Keratinocyte (primary cell): ENCODE measurements around the gene TRIP4.

Experiments
- EZH2 ChIP-seq: IDR thresholded peaks from one replicate; pipeline ENCODE4 v1.6.1; 2012; ENCODE audit warnings: inconsistent platforms, mild to moderate bottlenecking, low read length, moderate library complexity
- TF ChIP-seq, protein P1 (sequence below), 3 experiments: IDR thresholded peaks in 1 of 3; conservative IDR thresholded peaks in 1 of 3; optimal IDR thresholded peaks in 1 of 3; 2 replicates in 2 of 3; 3 replicates in 1 of 3; pipeline versions ENCODE3 to v1.5.1; 2011; ENCODE audit warnings: low read length in 3 of 3, mild to moderate bottlenecking in 3 of 3, moderate library complexity in 2 of 3, control low read depth in 1 of 3, inconsistent platforms in 1 of 3; ENCODE audit not compliant: insufficient read depth in 2 of 3; ENCODE audit errors: extremely low read depth in 1 of 3

DNA sequence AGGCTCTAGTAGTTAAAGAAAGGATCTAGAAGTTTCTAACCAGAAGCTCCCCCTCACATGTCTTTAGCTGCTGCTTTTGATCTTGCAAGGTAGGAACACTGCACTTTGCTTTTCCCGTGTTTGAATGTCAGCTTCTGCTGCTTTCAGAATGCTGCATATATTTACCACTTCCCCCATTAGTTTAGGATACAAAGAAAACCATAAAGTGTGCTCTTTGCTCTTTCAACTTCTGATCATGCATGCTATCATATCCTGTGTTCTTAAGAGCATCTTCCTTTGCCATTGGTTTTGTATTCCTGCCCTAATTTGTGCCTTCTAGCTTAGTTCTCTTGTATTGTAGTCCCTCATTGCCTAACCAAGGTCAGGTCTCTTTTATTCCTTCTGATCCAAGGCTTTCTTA is 116.0 kb downstream of the TRIP4 start:
- no peak for TF ChIP-seq EZH2
- TF ChIP-seq, protein P1, sequence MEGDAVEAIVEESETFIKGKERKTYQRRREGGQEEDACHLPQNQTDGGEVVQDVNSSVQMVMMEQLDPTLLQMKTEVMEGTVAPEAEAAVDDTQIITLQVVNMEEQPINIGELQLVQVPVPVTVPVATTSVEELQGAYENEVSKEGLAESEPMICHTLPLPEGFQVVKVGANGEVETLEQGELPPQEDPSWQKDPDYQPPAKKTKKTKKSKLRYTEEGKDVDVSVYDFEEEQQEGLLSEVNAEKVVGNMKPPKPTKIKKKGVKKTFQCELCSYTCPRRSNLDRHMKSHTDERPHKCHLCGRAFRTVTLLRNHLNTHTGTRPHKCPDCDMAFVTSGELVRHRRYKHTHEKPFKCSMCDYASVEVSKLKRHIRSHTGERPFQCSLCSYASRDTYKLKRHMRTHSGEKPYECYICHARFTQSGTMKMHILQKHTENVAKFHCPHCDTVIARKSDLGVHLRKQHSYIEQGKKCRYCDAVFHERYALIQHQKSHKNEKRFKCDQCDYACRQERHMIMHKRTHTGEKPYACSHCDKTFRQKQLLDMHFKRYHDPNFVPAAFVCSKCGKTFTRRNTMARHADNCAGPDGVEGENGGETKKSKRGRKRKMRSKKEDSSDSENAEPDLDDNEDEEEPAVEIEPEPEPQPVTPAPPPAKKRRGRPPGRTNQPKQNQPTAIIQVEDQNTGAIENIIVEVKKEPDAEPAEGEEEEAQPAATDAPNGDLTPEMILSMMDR (optimal IDR thresholded peaks at IDR 0.05 in 1 of 3, IDR thresholded peaks at IDR 0.05 in 1 of 3, conservative IDR thresholded peaks at IDR 0.05 in 1 of 3; ENCODE audit: extremely low read depth in 1 of 3, insufficient read depth in 2 of 3, low read length in 3 of 3): no peak
